HFFc6 (cell line): ENCODE results near the gene PLEKHH1. TPM values are rescaled to one million over a fixed set of nuclear protein-coding genes. Genes with fewer than 3 reads are reported as not detected.

Source experiments
- DNase-seq: peaks from one replicate; pipeline ENCODE4 v3.0.0-alpha.2; 2018
- H3K27ac Mint-ChIP-seq: 2 replicates; pipeline ENCODE4 v1.8.0; 2020; ENCODE audit warnings: mild to moderate bottlenecking, mixed read lengths
- H3K27me3 Mint-ChIP-seq: 2 replicates; pipeline ENCODE4 v1.8.0; 2021; ENCODE audit warnings: mild to moderate bottlenecking, moderate library complexity, mixed read lengths; ENCODE audit not compliant: insufficient read depth
- H3K36me3 Mint-ChIP-seq: 2 replicates; pipeline ENCODE4 v1.8.0; 2021; ENCODE audit warnings: low read depth, mixed read lengths
- H3K4me1 Mint-ChIP-seq: 2 replicates; pipeline ENCODE4 v1.8.0; 2020; ENCODE audit warnings: low read depth, mixed read lengths
- H3K4me3 Mint-ChIP-seq: 2 replicates; pipeline ENCODE4 v1.8.0; 2020; ENCODE audit warnings: mild to moderate bottlenecking, moderate library complexity, mixed read lengths
- H3K9me3 Mint-ChIP-seq: 2 replicates; pipeline ENCODE4 v1.8.0; 2020; ENCODE audit warnings: mild to moderate bottlenecking, mixed read lengths
- total RNA-seq, 6 experiments: library from RNA; stranded (reverse); fragmentation: NEBNext Ultra II Directional; extraction: Animal tissue kit (Norgen Biotek cat#: 25700); gene quantifications; 2 replicates in 1 of 6; 3 replicates in 5 of 6; pipeline ENCODE4 v1.2.3, GENCODE V29; 2021
- TF ChIP-seq, protein P1 (sequence below): fragments of 200-600 bp; sonication (generic); IDR thresholded peaks from 2 replicates; pipeline ENCODE4 v1.5.0; 2021; ENCODE audit warnings: antibody characterized with exemption, mild to moderate bottlenecking

Gene PLEKHH1
- total RNA-seq, 6 experiments from 2014 or later, result 0.10 to 0.28 (median 0.19) TPM

DNA sequence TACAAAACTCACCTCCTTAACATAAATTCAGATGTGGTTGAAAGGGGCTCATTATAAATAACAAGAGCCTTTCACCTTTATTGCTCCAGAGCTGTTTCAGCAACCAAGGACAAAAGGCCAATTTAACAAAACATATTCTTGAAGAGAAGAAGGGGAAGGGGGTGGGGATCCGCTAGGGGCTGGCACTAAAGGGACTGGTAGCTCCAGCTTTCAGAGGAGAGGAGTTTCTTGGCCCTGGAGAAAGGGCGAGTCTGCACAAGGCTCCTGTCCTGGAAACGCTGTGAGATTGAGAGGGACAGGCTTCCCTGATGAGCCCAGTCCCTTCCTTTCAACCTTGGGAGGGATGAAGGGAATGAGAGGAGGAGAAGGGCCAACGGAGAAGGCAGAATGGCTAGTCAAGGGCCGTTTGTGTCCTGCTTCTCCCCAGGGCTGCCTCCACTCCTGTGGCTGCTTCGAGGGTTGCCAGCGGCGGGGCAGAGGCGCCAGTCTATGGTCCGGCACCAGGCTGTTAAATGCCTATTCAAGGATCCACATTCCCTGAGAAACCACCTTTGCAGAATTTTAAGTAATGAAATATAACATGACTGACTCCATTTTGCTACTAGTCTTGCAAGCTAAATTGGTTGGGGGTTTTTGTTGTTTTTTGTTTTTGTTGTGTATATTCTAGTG lies 76.7 kb downstream of the PLEKHH1 start:
- no peaks in the 10 kb centered on the region for H3K36me3 Mint-ChIP-seq
- H3K4me3 Mint-ChIP-seq, result no peak overlapping the region
- no peaks in the 10 kb centered on the region for H3K4me1 Mint-ChIP-seq
- TF ChIP-seq, protein P1, sequence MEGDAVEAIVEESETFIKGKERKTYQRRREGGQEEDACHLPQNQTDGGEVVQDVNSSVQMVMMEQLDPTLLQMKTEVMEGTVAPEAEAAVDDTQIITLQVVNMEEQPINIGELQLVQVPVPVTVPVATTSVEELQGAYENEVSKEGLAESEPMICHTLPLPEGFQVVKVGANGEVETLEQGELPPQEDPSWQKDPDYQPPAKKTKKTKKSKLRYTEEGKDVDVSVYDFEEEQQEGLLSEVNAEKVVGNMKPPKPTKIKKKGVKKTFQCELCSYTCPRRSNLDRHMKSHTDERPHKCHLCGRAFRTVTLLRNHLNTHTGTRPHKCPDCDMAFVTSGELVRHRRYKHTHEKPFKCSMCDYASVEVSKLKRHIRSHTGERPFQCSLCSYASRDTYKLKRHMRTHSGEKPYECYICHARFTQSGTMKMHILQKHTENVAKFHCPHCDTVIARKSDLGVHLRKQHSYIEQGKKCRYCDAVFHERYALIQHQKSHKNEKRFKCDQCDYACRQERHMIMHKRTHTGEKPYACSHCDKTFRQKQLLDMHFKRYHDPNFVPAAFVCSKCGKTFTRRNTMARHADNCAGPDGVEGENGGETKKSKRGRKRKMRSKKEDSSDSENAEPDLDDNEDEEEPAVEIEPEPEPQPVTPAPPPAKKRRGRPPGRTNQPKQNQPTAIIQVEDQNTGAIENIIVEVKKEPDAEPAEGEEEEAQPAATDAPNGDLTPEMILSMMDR, result no peak
- H3K27ac Mint-ChIP-seq, result no peak overlapping the region
- H3K9me3 Mint-ChIP-seq, result no peaks in the 10 kb centered on the region
- H3K27me3 Mint-ChIP-seq, result peaks cover 50% of the 10 kb centered on the region
- no peak for DNase-seq

DNA sequence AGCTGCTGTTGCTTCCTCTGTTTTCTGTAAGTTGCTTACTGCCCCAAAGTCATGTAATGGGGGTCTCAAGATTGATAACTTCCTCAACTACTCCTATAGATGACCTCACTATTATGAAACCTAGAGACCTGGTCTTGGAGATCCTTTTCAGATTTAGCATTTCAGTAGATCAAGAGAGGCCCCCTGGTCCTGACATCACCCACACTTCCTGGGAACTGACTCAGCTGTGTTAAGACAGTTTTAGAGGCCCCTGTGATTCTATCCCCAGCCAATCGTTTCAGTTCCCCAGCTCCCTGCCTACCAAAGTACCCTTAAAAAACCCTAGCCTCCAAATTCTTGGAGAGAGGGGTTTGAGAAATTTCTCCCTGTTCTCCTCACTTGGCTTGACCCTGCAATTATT lies 77.4 kb downstream of the PLEKHH1 start:
- H3K4me3 Mint-ChIP-seq, result no peak overlapping the region
- H3K36me3 Mint-ChIP-seq, result no peaks in the 10 kb centered on the region
- H3K4me1 Mint-ChIP-seq, result peaks cover 4% of the 10 kb centered on the region; the same call in 1 of the 2 replicates
- TF ChIP-seq, protein P1, result no peak
- DNase-seq, result no peak
- peaks cover 50% of the 10 kb centered on the region for H3K27me3 Mint-ChIP-seq
- no peaks in the 10 kb centered on the region for H3K9me3 Mint-ChIP-seq
- no peak overlapping the region for H3K27ac Mint-ChIP-seq

DNA sequence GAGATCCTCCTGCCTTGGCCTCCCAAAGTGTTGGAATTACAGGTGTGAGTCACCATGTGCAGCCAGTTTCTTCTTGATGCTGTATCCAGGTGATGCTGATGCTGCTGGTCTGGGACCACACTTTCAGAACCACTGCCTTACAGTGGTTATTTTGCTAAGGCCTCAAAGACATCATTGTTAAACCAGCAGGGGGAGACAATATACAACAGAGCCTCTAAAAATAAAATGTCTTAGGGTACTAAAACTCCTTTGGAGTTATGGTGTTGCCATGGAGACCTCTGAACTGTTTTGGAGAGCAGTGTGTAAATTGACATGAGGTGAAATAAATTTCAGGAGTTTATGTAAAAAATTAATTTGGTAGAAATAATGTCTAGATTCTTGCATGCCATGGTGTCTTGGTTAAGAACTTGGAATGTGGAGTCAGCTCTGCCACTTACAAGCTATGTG lies 85.5 kb downstream of the PLEKHH1 start:
- peaks cover 4% of the 10 kb centered on the region for H3K27me3 Mint-ChIP-seq
- H3K36me3 Mint-ChIP-seq, result no peaks in the 10 kb centered on the region
- peak overlapping the region; percentile 94 for H3K27ac Mint-ChIP-seq
- no peaks in the 10 kb centered on the region for H3K9me3 Mint-ChIP-seq
- H3K4me3 Mint-ChIP-seq, result peak overlapping the region; percentile 87
- peak; percentile 84 for DNase-seq
- peaks cover 51% of the 10 kb centered on the region for H3K4me1 Mint-ChIP-seq
- TF ChIP-seq, protein P1, result peak; percentile 89

DNA sequence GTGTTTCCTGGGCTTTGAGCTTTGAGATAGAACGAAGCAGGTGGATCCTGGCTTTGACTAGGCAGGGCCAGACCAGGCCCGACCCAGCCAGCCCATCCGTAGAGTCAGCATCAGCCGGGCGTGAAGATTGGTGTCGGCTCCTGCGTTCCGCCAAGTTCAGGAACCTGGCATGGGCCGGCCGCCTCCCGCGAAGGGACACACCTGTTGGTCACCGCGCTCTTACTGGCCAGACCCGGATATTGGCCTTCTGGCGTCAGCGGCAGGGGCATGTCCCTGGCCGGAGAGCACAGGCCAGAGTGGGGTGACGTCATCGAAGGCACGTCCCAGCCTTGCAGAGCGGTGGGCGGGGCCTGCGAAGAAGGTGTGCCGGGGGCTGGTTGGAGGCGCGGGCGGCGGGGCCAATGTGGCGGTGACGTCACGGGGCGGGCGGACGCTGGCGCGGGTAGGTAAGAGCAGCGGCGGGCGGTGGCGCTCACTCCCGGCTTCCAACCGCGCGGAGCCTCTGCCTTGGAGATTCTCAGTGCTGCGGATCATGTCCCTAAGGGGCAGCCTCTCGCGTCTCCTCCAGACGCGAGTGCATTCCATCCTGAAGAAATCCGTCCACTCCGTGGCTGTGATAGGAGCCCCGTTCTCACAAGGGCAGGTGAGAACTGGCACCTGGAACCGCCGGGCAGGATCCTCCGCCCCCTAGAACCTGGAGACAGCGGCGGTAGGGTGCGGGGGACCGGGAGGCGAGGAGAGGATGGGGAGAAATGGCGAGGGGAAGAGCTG lies 86.5 kb downstream of the PLEKHH1 start, which contains the start of gene ARG2:
TSS of gene ARG2 (plus strand) at position 475 of the 771 bp plus-strand sequence. CDS start at position 533, 58 bp downstream.
- H3K4me3 Mint-ChIP-seq, result peak within 1 kb of the TSS; percentile 87
- no peaks in the 10 kb centered on the region for H3K9me3 Mint-ChIP-seq
- no peaks in the 10 kb centered on the region for H3K36me3 Mint-ChIP-seq
- TF ChIP-seq, protein P1, result peak; percentile 23; the same call in 1 of the 2 replicates
- peak; percentile 87 for DNase-seq
- H3K27ac Mint-ChIP-seq, result peak within 1 kb of the TSS; percentile 94
- peaks cover 3% of the 10 kb centered on the region for H3K27me3 Mint-ChIP-seq
- H3K4me1 Mint-ChIP-seq, result peaks cover 51% of the 10 kb centered on the region

DNA sequence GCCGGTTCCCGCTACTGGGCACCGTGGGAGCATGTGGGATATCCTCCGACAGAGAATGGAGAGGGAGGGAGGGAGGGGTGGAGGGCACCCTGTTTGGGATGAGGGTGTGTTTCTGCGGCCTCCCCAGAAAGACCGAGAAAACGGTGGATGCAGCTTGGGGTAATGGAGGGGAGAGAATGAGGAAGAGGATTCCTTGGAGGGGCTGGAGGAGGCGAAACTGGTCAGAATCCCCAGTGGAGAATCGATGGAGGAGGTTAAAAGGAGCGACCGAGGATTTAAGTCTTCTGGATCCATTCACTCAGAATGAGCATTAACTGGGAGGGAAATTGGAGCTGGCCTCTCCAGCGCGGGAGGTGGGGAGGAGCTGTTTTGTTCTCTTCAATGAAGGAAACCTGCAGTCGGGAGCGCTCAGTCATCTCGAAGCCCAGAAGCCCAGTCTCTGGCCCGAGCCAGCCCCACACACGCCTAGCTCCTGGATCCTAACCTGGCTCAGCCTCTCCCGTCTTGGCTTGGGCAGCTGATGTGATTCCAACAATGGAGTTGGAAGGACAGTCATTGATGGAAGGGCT lies 87.2 kb downstream of the PLEKHH1 start:
- H3K4me3 Mint-ChIP-seq, result peak overlapping the region; percentile 87
- TF ChIP-seq, protein P1, result no peak
- no peaks in the 10 kb centered on the region for H3K9me3 Mint-ChIP-seq
- DNase-seq, result no peak
- H3K27ac Mint-ChIP-seq, result peak overlapping the region; percentile 65
- peaks cover 49% of the 10 kb centered on the region for H3K4me1 Mint-ChIP-seq
- peaks cover 3% of the 10 kb centered on the region for H3K27me3 Mint-ChIP-seq
- no peaks in the 10 kb centered on the region for H3K36me3 Mint-ChIP-seq
